Vagina (tissue), 2 donors: ENCODE measurements around the gene DCLK2.

Source experiments
- POLR2A ChIP-seq, 2 donors: fragments of 450-650 bp; IDR thresholded peaks; one replicate each; pipeline ENCODE4 v1.6.1; 2017; ENCODE audit warnings: antibody characterized with exemption in 2 of 2, mild to moderate bottlenecking in 2 of 2, moderate library complexity in 2 of 2
- POLR2AphosphoS5 ChIP-seq, 2 donors: sonication (generic); formaldehyde crosslinking; IDR thresholded peaks; one replicate each; pipeline ENCODE4 v1.9.0; 2017; ENCODE audit warnings: antibody characterized with exemption in 2 of 2, mild to moderate bottlenecking in 2 of 2, low read depth in 1 of 2; ENCODE audit not compliant: insufficient read depth in 1 of 2
- TF ChIP-seq, protein P1 (sequence below), 3 experiments: fragments of 450-650 bp in 2 of 3; fragments of 200-600 bp in 1 of 3; sonication (generic) in 1 of 3; IDR thresholded peaks; one replicate each; pipeline ENCODE4 v1.5.1; 2017 to 2019; ENCODE audit warnings: antibody characterized with exemption in 3 of 3, mild to moderate bottlenecking in 2 of 3, moderate library complexity in 2 of 3

DNA sequence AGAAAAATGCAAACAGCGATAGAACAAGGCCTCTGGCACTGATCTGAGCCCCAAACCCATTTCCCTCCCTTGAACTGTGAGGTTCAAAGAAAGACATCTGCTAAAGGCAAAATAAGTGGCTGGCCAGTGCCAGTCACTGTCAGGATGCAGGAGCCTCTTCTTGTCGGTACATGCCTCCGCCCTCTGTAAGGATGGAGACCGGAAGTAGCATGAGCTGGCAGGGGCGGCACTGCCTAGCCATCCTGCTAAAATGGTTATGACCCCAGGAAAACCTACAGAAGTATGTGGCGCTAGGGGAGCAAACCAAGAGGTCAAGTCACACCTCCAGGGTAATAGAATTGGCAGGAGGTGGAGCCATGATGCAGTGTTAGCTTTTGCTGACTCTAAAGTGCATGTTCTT, 180.3 kb downstream of the DCLK2 start:
- TF ChIP-seq POLR2A (IDR thresholded peaks at IDR 0.05) (no peak), POLR2AphosphoS5 (IDR thresholded peaks at IDR 0.05; ENCODE audit: insufficient read depth in 1 of 2, low read depth in 1 of 2) (no peak)
- TF ChIP-seq, protein P1, sequence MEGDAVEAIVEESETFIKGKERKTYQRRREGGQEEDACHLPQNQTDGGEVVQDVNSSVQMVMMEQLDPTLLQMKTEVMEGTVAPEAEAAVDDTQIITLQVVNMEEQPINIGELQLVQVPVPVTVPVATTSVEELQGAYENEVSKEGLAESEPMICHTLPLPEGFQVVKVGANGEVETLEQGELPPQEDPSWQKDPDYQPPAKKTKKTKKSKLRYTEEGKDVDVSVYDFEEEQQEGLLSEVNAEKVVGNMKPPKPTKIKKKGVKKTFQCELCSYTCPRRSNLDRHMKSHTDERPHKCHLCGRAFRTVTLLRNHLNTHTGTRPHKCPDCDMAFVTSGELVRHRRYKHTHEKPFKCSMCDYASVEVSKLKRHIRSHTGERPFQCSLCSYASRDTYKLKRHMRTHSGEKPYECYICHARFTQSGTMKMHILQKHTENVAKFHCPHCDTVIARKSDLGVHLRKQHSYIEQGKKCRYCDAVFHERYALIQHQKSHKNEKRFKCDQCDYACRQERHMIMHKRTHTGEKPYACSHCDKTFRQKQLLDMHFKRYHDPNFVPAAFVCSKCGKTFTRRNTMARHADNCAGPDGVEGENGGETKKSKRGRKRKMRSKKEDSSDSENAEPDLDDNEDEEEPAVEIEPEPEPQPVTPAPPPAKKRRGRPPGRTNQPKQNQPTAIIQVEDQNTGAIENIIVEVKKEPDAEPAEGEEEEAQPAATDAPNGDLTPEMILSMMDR (IDR thresholded peaks at IDR 0.05), result no peak
